Adrenal gland (tissue), 12 donors: Measurements from ENCODE around the gene GLP2R. TPM values are rescaled to one million over a fixed set of nuclear protein-coding genes. Genes with fewer than 3 reads are reported as not detected.
"Not testable (repeated sequence)": the region's sequence is repeated elsewhere in the genome, so short reads cannot be mapped to it uniquely, and the experiment has no call there.

Experiments
- DNase-seq, 7 donors: peaks; one replicate each; pipeline ENCODE4 v3.0.0-alpha.2; 2019 to 2020
- H3K27ac ChIP-seq, 5 donors: fragments of 200-600 bp; sonication (generic) in 4 of 5; 1 replicate in 3 of 5; 2 replicates in 2 of 5; pipeline versions ENCODE4 v1.5.1 to v1.8.0; 2016 to 2020; ENCODE audit warnings: mild to moderate bottlenecking in 1 of 5
- H3K27me3 ChIP-seq: fragments of 200-600 bp; 2 replicates; pipeline ENCODE4 v1.8.0; 2021
- H3K36me3 ChIP-seq, 2 donors: fragments of 200-600 bp; replicated peaks in 1 of 2; 1 replicate in 1 of 2; 2 replicates in 1 of 2; pipeline versions ENCODE4 v1.5.1 to v1.8.0; 2018 to 2022
- H3K4me1 ChIP-seq, 2 donors: fragments of 200-600 bp; replicated peaks in 1 of 2; 1 replicate in 1 of 2; 2 replicates in 1 of 2; pipeline versions ENCODE4 v1.5.1 to v1.8.0; 2018 to 2021
- H3K4me3 ChIP-seq, 4 donors: fragments of 200-600 bp; sonication (generic) in 3 of 4; one replicate each; pipeline ENCODE4 v1.5.1; 2016 to 2018
- H3K9me3 ChIP-seq, 3 donors: fragments of 200-600 bp; sonication (generic) in 1 of 3; replicated peaks in 1 of 3; 1 replicate in 2 of 3; 2 replicates in 1 of 3; pipeline versions ENCODE4 v1.5.1 to v1.8.0; 2016 to 2021
- POLR2A ChIP-seq, 2 donors: fragments of 450-650 bp; IDR thresholded peaks; one replicate each; pipeline ENCODE4 v1.6.1; 2017; ENCODE audit warnings: antibody characterized with exemption in 2 of 2, mild to moderate bottlenecking in 2 of 2, moderate library complexity in 1 of 2
- WGBS, 4 donors: extraction: QIAGEN DNeasy Blood & Tissue Kit in 2 of 4; methylation state at CpG; one replicate each; pipeline versions ENCODE4 v1.1.5 to v1.1.7; 2013 to 2017; 5-methylcytosine and 5-hydroxymethylcytosine counted together
- intact Hi-C, 2 donors: fragments of 100-400 bp; cut with DNase I; formaldehyde crosslinking; loops; one replicate each; pipeline versions ENCODE4 v1.14.1 to v1.15.0; 2022 to 2023
- polyA plus RNA-seq, 3 donors: library from polyadenylated mRNA; stranded (reverse); fragments of 200-250 nt in 2 of 3; fragments of 350-450 nt in 1 of 3; fragmentation: Illumina TruSeq in 1 of 3; extraction: RNeasy Lipid Tissue Mini Kit (QIAGEN cat#74804) in 1 of 3; gene quantifications; one replicate each; pipeline ENCODE4 v1.2.3, GENCODE V29; 2013 to 2014
- total RNA-seq, 9 donors: library from RNA; depleted of rRNA in 4 of 9; stranded (reverse); fragments of >200 nt in 4 of 9; fragments of 120-200 nt in 1 of 9; fragmentation: NEBNext Ultra II Directional in 1 of 9; extraction: Animal tissue kit (Norgen Biotek cat#: 25700) in 1 of 9; gene quantifications; one replicate each; pipeline versions ENCODE4 v1.1.0 to v1.2.4, GENCODE V29; 2013 to 2023
- TF ChIP-seq, protein P1 (sequence below), 6 experiments: fragments of 450-650 bp in 4 of 6; fragments of 200-600 bp in 2 of 6; sonication (generic) in 1 of 6; IDR thresholded peaks; 1 replicate in 5 of 6; 2 replicates in 1 of 6; pipeline versions ENCODE4 v1.5.1 to v1.8.0; 2016 to 2021; ENCODE audit warnings: antibody characterized with exemption in 6 of 6, mild to moderate bottlenecking in 2 of 6, moderate library complexity in 1 of 6
- donor health status: healthy with polysubstance abuse.
- donor health status: Bipolar disorder and iron deficiency.
- donor health status: DM: yes; HTN: yes; CAD: no.
- donor health status: DM: no; HTN: no; CAD: no.
- donor health status: DM: no; HTN: no; CAD: no.
- donor health status: DM: yes; HTN: yes; CAD: no.

The GLP2R gene
- total and polyA plus RNA-seq, 12 donors = 0.07 to 1.2 (median 0.35) TPM; not detected in 1

DNA sequence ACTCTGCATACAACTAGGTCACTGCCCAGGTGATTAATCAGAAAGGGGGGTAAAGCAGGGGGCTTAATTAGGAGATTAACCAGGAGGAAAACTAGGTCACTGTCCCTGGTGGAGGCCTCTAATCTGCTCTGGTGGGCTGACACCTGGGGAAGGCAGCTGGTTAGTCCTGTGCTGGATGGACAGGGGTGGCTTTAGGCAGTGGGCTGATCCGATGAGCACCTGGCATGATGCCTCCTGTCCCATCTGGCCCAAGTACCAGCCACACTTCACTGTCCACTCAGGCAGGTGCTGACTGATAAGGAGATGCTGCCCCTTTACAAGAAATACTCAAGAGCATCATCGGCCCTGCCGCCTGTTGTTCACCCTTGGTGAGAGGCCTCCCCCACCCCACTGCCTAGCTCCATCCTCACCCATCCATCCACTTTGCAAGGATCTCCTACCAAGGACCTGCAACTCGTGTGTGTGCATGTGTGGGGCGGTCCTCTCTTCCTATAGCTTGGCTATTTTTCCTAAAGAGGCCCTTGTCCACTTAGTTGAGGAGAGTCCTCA lies 93.2 kb downstream of the GLP2R start:
- DNase-seq = no peak
- no peaks in the 10 kb centered on the region for H3K9me3 ChIP-seq
- TF ChIP-seq, protein P1, sequence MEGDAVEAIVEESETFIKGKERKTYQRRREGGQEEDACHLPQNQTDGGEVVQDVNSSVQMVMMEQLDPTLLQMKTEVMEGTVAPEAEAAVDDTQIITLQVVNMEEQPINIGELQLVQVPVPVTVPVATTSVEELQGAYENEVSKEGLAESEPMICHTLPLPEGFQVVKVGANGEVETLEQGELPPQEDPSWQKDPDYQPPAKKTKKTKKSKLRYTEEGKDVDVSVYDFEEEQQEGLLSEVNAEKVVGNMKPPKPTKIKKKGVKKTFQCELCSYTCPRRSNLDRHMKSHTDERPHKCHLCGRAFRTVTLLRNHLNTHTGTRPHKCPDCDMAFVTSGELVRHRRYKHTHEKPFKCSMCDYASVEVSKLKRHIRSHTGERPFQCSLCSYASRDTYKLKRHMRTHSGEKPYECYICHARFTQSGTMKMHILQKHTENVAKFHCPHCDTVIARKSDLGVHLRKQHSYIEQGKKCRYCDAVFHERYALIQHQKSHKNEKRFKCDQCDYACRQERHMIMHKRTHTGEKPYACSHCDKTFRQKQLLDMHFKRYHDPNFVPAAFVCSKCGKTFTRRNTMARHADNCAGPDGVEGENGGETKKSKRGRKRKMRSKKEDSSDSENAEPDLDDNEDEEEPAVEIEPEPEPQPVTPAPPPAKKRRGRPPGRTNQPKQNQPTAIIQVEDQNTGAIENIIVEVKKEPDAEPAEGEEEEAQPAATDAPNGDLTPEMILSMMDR (IDR thresholded peaks at IDR 0.05) = no peak
- no peak for TF ChIP-seq POLR2A (IDR thresholded peaks at IDR 0.05)
- WGBS, 4 donors = 84 to 92% (median 89%) methylated on average over 4 to 5 of the region's 5 CpGs
- no peaks in the 10 kb centered on the region for H3K36me3 ChIP-seq
- H3K27ac ChIP-seq = no peak overlapping the region
- intact Hi-C loops = no loop called here
- H3K27me3 ChIP-seq = no peaks in the 10 kb centered on the region
- no peak overlapping the region for H3K4me3 ChIP-seq
- no peaks in the 10 kb centered on the region for H3K4me1 ChIP-seq

DNA sequence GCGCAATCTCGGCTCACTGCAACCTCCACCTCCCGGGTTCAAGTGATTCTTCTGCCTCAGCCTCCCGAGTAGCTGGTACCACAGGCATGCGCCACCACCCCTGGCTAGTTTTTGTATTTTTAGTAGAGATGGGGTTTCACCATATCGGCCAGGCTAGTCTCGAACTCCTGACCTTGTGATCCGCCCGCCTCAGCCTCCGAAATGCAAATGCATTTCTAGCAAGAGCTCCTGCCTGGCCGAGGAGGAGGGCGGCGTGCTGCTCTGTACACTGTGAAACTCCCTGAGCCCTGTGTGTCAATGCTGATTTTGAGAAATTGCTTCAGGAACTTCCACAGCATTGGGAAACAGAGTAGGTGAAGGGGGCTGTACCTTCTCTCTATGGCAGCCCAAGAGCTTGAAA lies 95.5 kb downstream of the GLP2R start:
- DNase-seq, H3K4me3 ChIP-seq, H3K9me3 ChIP-seq, H3K27ac ChIP-seq, H3K27me3 ChIP-seq, H3K4me1 ChIP-seq, H3K36me3 ChIP-seq: not testable (repeated sequence)
- intact Hi-C loops = loop anchor here in 1 of 2 donors (10.0 kb wide), 1 partner anchor 694 kb away; no protein-coding TSS in a partner anchor
- WGBS, 4 donors = 82 to 94% (median 86%) methylated on average over 5 to 13 of the region's 13 CpGs

DNA sequence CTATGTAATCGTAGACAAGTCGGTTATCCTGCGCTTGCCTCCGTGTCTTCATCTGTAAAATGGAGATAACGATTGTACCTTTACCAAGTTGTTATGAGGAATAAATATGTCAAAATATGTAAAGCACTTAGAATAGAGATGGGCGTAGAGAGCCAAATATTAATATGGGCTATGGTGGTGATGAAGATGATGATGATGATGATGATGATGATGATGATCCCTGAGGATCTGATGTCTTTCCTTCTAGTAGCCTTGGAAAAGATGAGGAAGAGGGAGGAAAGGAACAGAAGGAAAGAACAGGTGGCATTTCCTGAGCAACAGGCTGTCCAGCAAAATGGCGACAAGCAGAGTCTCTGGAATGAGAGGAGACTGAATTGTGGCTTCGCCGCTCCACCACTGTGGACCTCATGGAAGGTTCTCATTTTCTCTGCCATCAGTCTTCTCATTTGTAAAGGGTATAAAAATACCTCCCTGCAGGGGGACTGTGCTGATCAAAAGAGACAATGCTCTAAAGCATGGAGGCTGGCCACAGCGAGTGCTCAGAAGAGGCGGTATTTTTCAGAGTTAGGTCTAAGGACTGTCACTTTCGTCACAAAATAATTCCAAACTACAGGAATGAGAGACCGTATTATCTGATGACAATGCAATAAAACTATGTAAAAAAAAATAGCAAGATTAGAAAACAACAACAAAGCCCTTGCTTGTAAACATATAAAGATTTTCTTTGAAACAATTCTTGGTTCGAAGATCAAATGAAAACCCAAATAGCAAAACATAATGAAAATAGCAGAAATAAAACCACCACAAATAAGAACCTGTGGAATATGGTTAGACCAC lies 96.5 kb downstream of the GLP2R start:
- Histone ChIP-seq H3K9me3 (no peaks in the 10 kb centered on the region), H3K27me3 (no peaks in the 10 kb centered on the region), H3K27ac (no peak overlapping the region), H3K4me1 (no peaks in the 10 kb centered on the region), H3K36me3 (no peaks in the 10 kb centered on the region), H3K4me3 (no peak overlapping the region)
- no peak for TF ChIP-seq POLR2A (IDR thresholded peaks at IDR 0.05)
- TF ChIP-seq, protein P1 (IDR thresholded peaks at IDR 0.05) = no peak
- DNase-seq = no peak
- WGBS, 4 donors = 84 to 93% (median 88%) methylated on average over 14 of the region's 14 CpGs
- intact Hi-C loops = loop anchor here in 1 of 2 donors (10.0 kb wide), 1 partner anchor 693 kb away; no protein-coding TSS in a partner anchor

DNA sequence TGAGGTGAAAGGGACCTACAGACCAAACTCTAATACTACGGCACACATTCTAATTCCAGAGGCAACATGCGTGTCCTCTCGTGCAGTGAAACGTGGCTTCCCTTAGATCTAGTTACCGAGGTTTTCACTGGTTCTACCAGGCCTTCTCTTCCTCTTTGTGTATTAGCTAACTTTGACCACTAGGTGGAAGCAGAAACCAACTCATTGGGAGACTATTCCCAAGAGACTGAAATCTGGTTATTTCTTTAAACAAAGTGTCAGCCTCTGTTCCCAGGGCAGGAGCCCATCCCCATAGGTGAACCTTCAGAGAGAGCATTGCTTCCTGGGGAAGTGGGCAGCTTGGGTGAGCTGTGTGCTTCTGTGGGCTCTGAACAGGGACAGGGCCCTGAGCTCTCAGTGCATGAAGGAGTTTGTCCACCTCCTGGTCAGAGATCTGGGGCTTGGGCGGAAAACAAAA lies 99.0 kb downstream of the GLP2R start:
- Histone ChIP-seq H3K36me3 (no peaks in the 10 kb centered on the region), H3K4me3 (no peak overlapping the region), H3K4me1 (no peaks in the 10 kb centered on the region), H3K9me3 (no peaks in the 10 kb centered on the region), H3K27me3 (no peaks in the 10 kb centered on the region), H3K27ac (no peak overlapping the region)
- intact Hi-C loops = loop anchor here (5.0 to 10.0 kb wide), 3 partner anchors 303 to 693 kb away; no protein-coding TSS in a partner anchor
- TF ChIP-seq, protein P1 (IDR thresholded peaks at IDR 0.05) = peak; percentile 79 to 91 (median 84)
- TF ChIP-seq POLR2A (IDR thresholded peaks at IDR 0.05) = no peak
- DNase-seq = peak in 3 of 7 donors; percentile 20 to 54 (median 26)
- 19 to 21% (median 19%) methylated on average over 6 of the region's 6 CpGs for WGBS, 4 donors
